IPS DF 4.7 (cell line): ENCODE measurements around the gene SLC41A3.
"Not testable (repeated sequence)": the region's sequence is repeated elsewhere in the genome, so short reads cannot be mapped to it uniquely, and the experiment has no call there.

ENCODE experiments used
- DNase-seq: peaks from one replicate; pipeline ENCODE4 v3.0.0-alpha.2; 2013; ENCODE audit warnings: low spot score; ENCODE audit errors: extremely low read depth

The SLC41A3 gene

GRCh38 chr3:126106336-126107202 lies 22.6 kb upstream of the SLC41A3 start:
- no peak for DNase-seq

- no peak for DNase-seq
Measured at GRCh38 chr3:126105691-126106187, 21.8 kb upstream of the SLC41A3 start.

GRCh38 chr3:126104742-126105605 lies 21.1 kb upstream of the SLC41A3 start:
- no peak for DNase-seq

- DNase-seq, result no peak
Measured at GRCh38 chr3:126104028-126104635, 20.2 kb upstream of the SLC41A3 start.

GRCh38 chr3:126103121-126104027 lies 19.4 kb upstream of the SLC41A3 start:
- DNase-seq, result no peak

GRCh38 chr3:126102530-126102951 lies 18.6 kb upstream of the SLC41A3 start:
- DNase-seq, result no peak

GRCh38 chr3:126102011-126102410 lies 18.1 kb upstream of the SLC41A3 start:
- DNase-seq, result no peak

- no peak for DNase-seq
Measured at GRCh38 chr3:126101521-126101982, 17.6 kb upstream of the SLC41A3 start.

GRCh38 chr3:126100634-126101301 lies 16.8 kb upstream of the SLC41A3 start:
- no peak for DNase-seq

- no peak for DNase-seq
Measured at GRCh38 chr3:126100269-126100633, 16.3 kb upstream of the SLC41A3 start.

GRCh38 chr3:126098391-126098858 lies 14.5 kb upstream of the SLC41A3 start:
- no peak for DNase-seq

GRCh38 chr3:126097801-126098200 lies 13.9 kb upstream of the SLC41A3 start:
- no peak for DNase-seq

GRCh38 chr3:126096274-126096673 lies 12.3 kb upstream of the SLC41A3 start:
- DNase-seq, result not testable (repeated sequence)

GRCh38 chr3:126092128-126092527 lies 8.2 kb upstream of the SLC41A3 start:
- not testable (repeated sequence) for DNase-seq

GRCh38 chr3:126087552-126088175 lies 3.7 kb upstream of the SLC41A3 start:
- DNase-seq, result no peak

GRCh38 chr3:126085841-126086240 lies 1.9 kb upstream of the SLC41A3 start:
- no peak for DNase-seq

- no peak for DNase-seq
Measured at GRCh38 chr3:126085276-126085675, 1.4 kb upstream of the SLC41A3 start.

- DNase-seq, result no peak
Measured at GRCh38 chr3:126084768-126085180, 850 bp upstream of the SLC41A3 start.

GRCh38 chr3:126083511-126083912 lies 412 bp downstream of the SLC41A3 start:
- no peak for DNase-seq

- DNase-seq, result no peak
Measured at GRCh38 chr3:126083138-126083445, 832 bp downstream of the SLC41A3 start.
